HG03064 (cell line): ENCODE measurements around the gene ASAP3.

ENCODE experiments used
- ATAC-seq: cut with Tn5 transposase; IDR thresholded peaks from one replicate; pipeline ENCODE4 v1.9.1; 2021; ENCODE audit warnings: low read depth; ENCODE audit not compliant: unreplicated experiment

Gene ASAP3

GRCh38 chr1:23451441-23451840 lies 32.5 kb downstream of the ASAP3 start:
- no peak for ATAC-seq

- ATAC-seq = no peak
Observed at GRCh38 chr1:23450894-23451293, 33.1 kb downstream of the ASAP3 start.

GRCh38 chr1:23449958-23450357 lies 34.0 kb downstream of the ASAP3 start:
- ATAC-seq = no peak

GRCh38 chr1:23449306-23449705 lies 34.7 kb downstream of the ASAP3 start:
- no peak for ATAC-seq

GRCh38 chr1:23448846-23449245 lies 35.1 kb downstream of the ASAP3 start:
- ATAC-seq = no peak

- ATAC-seq = no peak
Observed at GRCh38 chr1:23446661-23447310, 37.2 kb downstream of the ASAP3 start.

GRCh38 chr1:23444596-23445390 lies 39.2 kb downstream of the ASAP3 start:
- no peak for ATAC-seq

- ATAC-seq = no peak
Observed at GRCh38 chr1:23444104-23444533, 39.9 kb downstream of the ASAP3 start.

- no peak for ATAC-seq
Observed at GRCh38 chr1:23442751-23443150, 41.2 kb downstream of the ASAP3 start.

GRCh38 chr1:23441446-23442148 lies 42.4 kb downstream of the ASAP3 start:
- ATAC-seq = no peak

GRCh38 chr1:23438545-23438944 lies 45.4 kb downstream of the ASAP3 start:
- no peak for ATAC-seq

- no peak for ATAC-seq
Observed at GRCh38 chr1:23437355-23437664, 46.7 kb downstream of the ASAP3 start.

- ATAC-seq = no peak
Observed at GRCh38 chr1:23436520-23437354, 47.2 kb downstream of the ASAP3 start.

- ATAC-seq = no peak
Observed at GRCh38 chr1:23434260-23434775, 49.7 kb downstream of the ASAP3 start.

GRCh38 chr1:23433122-23433521 lies 50.9 kb downstream of the ASAP3 start:
- no peak for ATAC-seq

GRCh38 chr1:23431431-23431830 lies 52.5 kb downstream of the ASAP3 start:
- ATAC-seq = no peak

GRCh38 chr1:23430803-23431202 lies 53.2 kb downstream of the ASAP3 start:
- ATAC-seq = no peak

- no peak for ATAC-seq
Observed at GRCh38 chr1:23428136-23428905, 55.7 kb downstream of the ASAP3 start.

GRCh38 chr1:23427550-23427949 lies 56.4 kb downstream of the ASAP3 start:
- no peak for ATAC-seq

GRCh38 chr1:23426828-23427227 lies 57.2 kb downstream of the ASAP3 start:
- ATAC-seq = no peak
